Gastroesophageal sphincter (tissue), 4 donors: ENCODE measurements around the gene PCSK5. TPM values are rescaled to one million over a fixed set of nuclear protein-coding genes. Genes with fewer than 3 reads are reported as not detected.

Source experiments
- ATAC-seq: fragments of 150-250 bp; one replicate; pipeline ENCODE4 v1.9.1; 2016; ENCODE audit warnings: mild to moderate bottlenecking, moderate library complexity
- H3K27ac ChIP-seq, 4 donors: fragments of 200-600 bp; sonication (generic) in 3 of 4; 1 replicate in 3 of 4; 2 replicates in 1 of 4; pipeline ENCODE4 v1.5.1; 2016 to 2019
- H3K27me3 ChIP-seq: fragments of 200-600 bp; sonication (generic); one replicate; pipeline ENCODE4 v1.5.1; 2019
- H3K36me3 ChIP-seq, 2 donors: fragments of 200-600 bp; sonication (generic); one replicate each; pipeline ENCODE4 v1.5.1; 2019; ENCODE audit warnings: control low read depth in 1 of 2
- H3K4me1 ChIP-seq, 3 donors: fragments of 200-600 bp; sonication (generic); 1 replicate in 2 of 3; 2 replicates in 1 of 3; pipeline ENCODE4 v1.5.1; 2016 to 2019; ENCODE audit warnings: control low read depth in 2 of 3
- H3K4me3 ChIP-seq, 2 donors: fragments of 200-600 bp; sonication (generic); one replicate each; pipeline ENCODE4 v1.5.1; 2019; ENCODE audit warnings: mild to moderate bottlenecking in 1 of 2, moderate library complexity in 1 of 2
- H3K9me3 ChIP-seq, 3 donors: fragments of 200-600 bp; sonication (generic); one replicate each; pipeline ENCODE4 v1.5.1; 2017 to 2019; ENCODE audit warnings: control low read depth in 2 of 3
- CTCF ChIP-seq, 4 experiments: fragments of 200-600 bp in 2 of 4; fragments of 450-650 bp in 2 of 4; sonication (generic) in 1 of 4; IDR thresholded peaks; one replicate each; pipeline ENCODE4 v1.5.1; 2017 to 2019; ENCODE audit warnings: antibody characterized with exemption in 4 of 4, mild to moderate bottlenecking in 2 of 4, moderate library complexity in 2 of 4
- EP300 ChIP-seq: sonication (generic); formaldehyde crosslinking; IDR thresholded peaks from one replicate; pipeline ENCODE4 v1.6.1; 2017; ENCODE audit warnings: antibody characterized with exemption, mild to moderate bottlenecking
- POLR2A ChIP-seq, 2 donors: fragments of 450-650 bp; IDR thresholded peaks; one replicate each; pipeline ENCODE4 v1.6.1; 2017; ENCODE audit warnings: antibody characterized with exemption in 2 of 2, mild to moderate bottlenecking in 2 of 2, moderate library complexity in 1 of 2
- POLR2AphosphoS5 ChIP-seq: sonication (generic); formaldehyde crosslinking; IDR thresholded peaks from one replicate; pipeline ENCODE4 v1.6.1; 2017; ENCODE audit warnings: antibody characterized with exemption
- WGBS, 2 donors: methylation state at CpG; one replicate each; pipeline ENCODE4 v1.1.5; 2018; ENCODE audit warnings: low coverage in 1 of 2; 5-methylcytosine and 5-hydroxymethylcytosine counted together
- total RNA-seq, 4 donors: library from RNA; depleted of rRNA; stranded (reverse); fragments of >200 nt; gene quantifications; one replicate each; pipeline ENCODE4 v1.1.0, GENCODE V29; 2016

PCSK5 gene
- total RNA-seq, 4 donors from 2014 or later: 20.1 to 37.3 (median 28.1) TPM

GRCh38 chr9:76354221-76354620 is 463.7 kb downstream of the PCSK5 start:
- Histone ChIP-seq H3K27me3 (peaks cover 5% of the 10 kb centered on the region), H3K9me3 (no peaks in the 10 kb centered on the region), H3K4me1 (no peaks in the 10 kb centered on the region), H3K27ac (no peak overlapping the region), H3K36me3 (no peaks in the 10 kb centered on the region), H3K4me3 (no peak overlapping the region)
- TF ChIP-seq POLR2A (IDR thresholded peaks at IDR 0.05) (no peak), EP300 (no peak), POLR2AphosphoS5 (no peak), CTCF (IDR thresholded peaks at IDR 0.05) (no peak)
- ATAC-seq: no peak
- WGBS, 2 donors: 79 to 100% methylated on average over 2 to 3 of the region's 3 CpGs

- peaks cover 5% of the 10 kb centered on the region for H3K27me3 ChIP-seq
- no peak overlapping the region for H3K4me3 ChIP-seq
- no peak for ATAC-seq
- no peaks in the 10 kb centered on the region for H3K9me3 ChIP-seq
- TF ChIP-seq POLR2AphosphoS5: no peak
- no peak for TF ChIP-seq CTCF (IDR thresholded peaks at IDR 0.05)
- TF ChIP-seq EP300: no peak
- no peak for TF ChIP-seq POLR2A (IDR thresholded peaks at IDR 0.05)
- no peaks in the 10 kb centered on the region for H3K4me1 ChIP-seq
- 66 to 77% methylated on average over 5 to 6 of the region's 6 CpGs for WGBS, 2 donors
- H3K36me3 ChIP-seq: no peaks in the 10 kb centered on the region
- H3K27ac ChIP-seq: no peak overlapping the region
These were observed 465.4 kb downstream of the PCSK5 start for GRCh38 chr9:76355886-76356285.

- H3K4me1 ChIP-seq: no peaks in the 10 kb centered on the region
- WGBS, 2 donors: 67 to 83% methylated on average over 1 of the region's 1 CpG
- no peak for ATAC-seq
- TF ChIP-seq POLR2A (IDR thresholded peaks at IDR 0.05): no peak
- no peak for TF ChIP-seq CTCF (IDR thresholded peaks at IDR 0.05)
- TF ChIP-seq EP300: no peak
- TF ChIP-seq POLR2AphosphoS5: no peak
- H3K36me3 ChIP-seq: no peaks in the 10 kb centered on the region
- no peak overlapping the region for H3K27ac ChIP-seq
- no peaks in the 10 kb centered on the region for H3K9me3 ChIP-seq
- no peaks in the 10 kb centered on the region for H3K27me3 ChIP-seq
- no peak overlapping the region for H3K4me3 ChIP-seq
These were observed 467.1 kb downstream of the PCSK5 start for GRCh38 chr9:76357555-76357954.

- TF ChIP-seq POLR2AphosphoS5 (no peak), POLR2A (IDR thresholded peaks at IDR 0.05) (no peak)
- H3K9me3 ChIP-seq: no peaks in the 10 kb centered on the region
- H3K4me3 ChIP-seq: no peak overlapping the region
- no peaks in the 10 kb centered on the region for H3K27me3 ChIP-seq
- H3K27ac ChIP-seq: no peak overlapping the region
- no peak for ATAC-seq
- WGBS, 2 donors: 55 to 95% methylated on average over 2 to 8 of the region's 10 CpGs
- H3K36me3 ChIP-seq: no peaks in the 10 kb centered on the region
- no peaks in the 10 kb centered on the region for H3K4me1 ChIP-seq
These were observed 468.3 kb downstream of the PCSK5 start for GRCh38 chr9:76358628-76359280.

GRCh38 chr9:76359365-76359764 is 468.9 kb downstream of the PCSK5 start:
- no peak for ATAC-seq

More at GRCh38 chr9:76359365-76359764, 468.9 kb downstream of the PCSK5 start:
- no peaks in the 10 kb centered on the region for H3K27me3 ChIP-seq
- WGBS, 2 donors: 72% methylated on average over 4 of the region's 4 CpGs; no CpG with 5 or more reads in 1 of the 2 donors
- no peaks in the 10 kb centered on the region for H3K4me1 ChIP-seq
- H3K36me3 ChIP-seq: no peaks in the 10 kb centered on the region
- TF ChIP-seq POLR2AphosphoS5 (no peak), POLR2A (IDR thresholded peaks at IDR 0.05) (no peak), EP300 (no peak), CTCF (IDR thresholded peaks at IDR 0.05) (no peak)
- no peaks in the 10 kb centered on the region for H3K9me3 ChIP-seq
- H3K4me3 ChIP-seq: no peak overlapping the region
- H3K27ac ChIP-seq: no peak overlapping the region
